Occipital lobe (tissue), 2 donors: ENCODE results near the gene RAI1. TPM values are rescaled to one million over a fixed set of nuclear protein-coding genes. Genes with fewer than 3 reads are reported as not detected.
A peak's percentile ranks its signal among the peaks of the same experiment; 100 is the strongest.

Source experiments
- DNase-seq: peaks from one replicate; lab custom pipeline; 2025; lab: John Stamatoyannopoulos, UW
- total RNA-seq: library from RNA; depleted of rRNA; stranded (reverse); fragments of >200 nt; gene quantifications from one replicate; pipeline ENCODE4 v1.2.3, GENCODE V29; 2014

Gene RAI1
- total RNA-seq, 1 donor from 2014 or later = 14.3 TPM

DNA sequence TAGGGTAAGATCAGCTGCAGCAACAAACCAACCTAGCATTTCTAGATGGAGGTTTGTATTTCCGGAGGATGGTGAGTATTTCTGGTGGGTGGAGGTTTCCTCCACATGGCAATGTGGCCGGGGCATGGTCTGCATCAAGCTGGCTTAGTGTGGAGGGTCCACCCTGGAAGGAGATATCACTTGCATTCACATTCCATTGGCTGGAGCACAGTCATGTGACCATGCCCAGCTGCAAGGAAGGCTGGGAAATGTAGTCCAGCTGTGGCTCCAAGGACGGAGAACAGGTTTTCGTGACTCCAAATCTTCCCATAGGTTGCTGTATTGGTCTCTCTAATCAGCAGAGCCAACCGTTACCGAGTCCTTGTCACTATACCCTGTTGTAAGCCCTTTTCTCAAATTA lies 68.7 kb downstream of the RAI1 start:
- peak; percentile 64 for DNase-seq

DNA sequence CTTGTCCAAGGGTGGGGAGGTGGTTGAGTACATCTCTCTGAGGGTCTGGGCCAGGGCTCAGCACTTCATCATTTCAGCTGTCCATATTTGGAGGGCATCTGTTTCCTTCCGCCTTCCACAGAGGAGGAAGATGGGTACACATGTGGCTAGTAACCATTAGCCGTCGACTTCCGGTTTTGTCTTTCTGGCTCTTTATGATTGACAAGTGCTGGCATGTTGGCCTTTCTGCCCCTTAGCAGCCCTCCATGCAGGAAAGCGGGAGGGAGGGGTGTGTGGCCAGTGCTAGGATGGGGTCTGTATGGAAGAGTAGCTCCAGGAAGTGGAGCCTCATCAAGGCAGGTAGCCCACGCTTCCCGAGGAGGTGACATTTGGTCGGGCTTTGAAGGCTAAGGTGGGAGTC lies 69.6 kb downstream of the RAI1 start:
- no peak for DNase-seq

DNA sequence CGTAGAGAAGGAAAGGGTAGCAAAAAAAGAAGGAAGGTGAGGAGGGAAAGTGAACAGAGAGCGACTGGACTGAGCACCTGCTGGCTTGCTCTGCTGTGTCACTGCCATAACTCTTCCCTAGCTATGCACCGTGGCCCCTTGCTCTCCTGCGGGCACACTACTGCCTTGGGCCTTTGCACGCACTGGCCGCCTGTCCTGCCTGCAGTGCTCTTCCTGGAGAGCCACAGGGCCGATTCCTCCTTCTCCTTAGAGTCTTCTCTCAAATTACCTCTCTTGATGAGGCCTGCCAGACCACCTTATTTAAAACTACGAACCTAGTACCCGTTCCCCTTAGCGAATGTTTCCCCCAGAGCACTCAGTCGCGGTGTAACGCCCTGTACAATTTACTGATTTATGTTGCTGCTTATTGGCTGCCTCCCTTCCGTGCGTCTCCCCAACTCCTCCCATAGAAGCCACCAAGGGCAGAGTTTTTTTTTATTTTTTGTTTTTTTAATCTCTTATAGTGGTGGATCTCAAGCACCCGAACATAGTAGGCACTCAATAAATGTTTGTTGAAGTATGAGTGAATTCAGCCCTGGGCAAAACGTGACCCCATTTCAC lies 70.3 kb downstream of the RAI1 start:
- DNase-seq = no peak

DNA sequence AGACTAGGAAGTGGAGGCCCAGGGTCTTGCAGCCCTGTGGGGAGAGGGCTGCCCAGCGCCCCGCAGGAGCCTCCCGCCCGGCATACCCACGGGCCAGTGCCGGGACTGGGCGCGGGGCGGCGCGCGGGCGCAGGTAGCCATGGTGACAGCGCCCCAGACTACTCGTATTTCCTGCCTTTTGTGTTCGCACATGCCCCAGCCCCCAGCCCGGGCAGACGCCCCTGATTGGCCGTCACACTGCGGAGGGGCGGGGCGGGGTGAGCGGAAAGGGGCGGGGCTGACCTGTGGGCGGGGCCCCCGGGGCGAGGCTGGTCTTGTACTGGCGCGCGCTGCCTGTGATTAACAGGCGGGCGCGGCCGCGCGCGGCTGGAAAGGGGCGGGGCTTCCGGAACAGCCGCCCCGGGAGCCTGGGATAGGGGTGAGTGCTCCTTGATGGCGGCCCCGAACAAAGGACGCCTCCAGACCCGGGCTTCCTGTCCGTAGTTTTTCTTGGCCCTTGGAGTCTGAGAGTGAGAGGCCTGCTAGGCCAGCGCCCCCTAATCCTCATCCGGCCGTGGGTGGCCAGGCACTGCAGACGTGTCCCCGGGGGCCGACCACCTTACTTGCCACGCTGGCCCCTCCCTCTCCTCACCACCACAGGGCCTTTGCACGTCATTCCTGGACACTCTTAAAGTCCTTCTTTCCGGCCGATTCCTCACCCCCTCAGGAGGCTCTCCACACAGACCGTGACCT lies 71.0 kb downstream of the RAI1 start:
- DNase-seq = peak; percentile 95

DNA sequence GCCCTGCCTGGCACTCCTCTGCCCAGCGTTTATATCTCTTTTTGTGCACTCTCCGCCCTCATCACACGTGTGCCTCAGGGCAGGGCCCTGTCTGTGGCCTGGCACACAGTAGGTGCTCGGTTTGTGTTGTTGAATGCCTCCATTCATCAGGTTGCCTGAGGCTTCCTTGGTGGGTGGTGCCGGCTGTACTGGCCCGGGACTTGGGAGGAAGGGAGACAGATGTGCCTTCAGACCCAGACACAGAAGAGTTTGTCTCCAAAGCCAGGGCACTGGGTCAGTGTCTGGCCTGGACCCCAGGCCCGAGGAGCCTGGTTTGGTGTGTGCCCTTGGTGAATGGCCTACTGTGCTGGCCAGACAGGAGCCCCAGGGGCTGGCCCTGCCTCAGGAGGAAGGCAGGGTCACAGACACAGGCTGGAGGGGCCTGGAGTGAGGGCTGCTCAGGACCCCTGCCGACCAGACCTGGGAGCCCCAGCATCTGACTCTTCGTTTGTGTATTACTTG lies 71.6 kb downstream of the RAI1 start:
- no peak for DNase-seq

DNA sequence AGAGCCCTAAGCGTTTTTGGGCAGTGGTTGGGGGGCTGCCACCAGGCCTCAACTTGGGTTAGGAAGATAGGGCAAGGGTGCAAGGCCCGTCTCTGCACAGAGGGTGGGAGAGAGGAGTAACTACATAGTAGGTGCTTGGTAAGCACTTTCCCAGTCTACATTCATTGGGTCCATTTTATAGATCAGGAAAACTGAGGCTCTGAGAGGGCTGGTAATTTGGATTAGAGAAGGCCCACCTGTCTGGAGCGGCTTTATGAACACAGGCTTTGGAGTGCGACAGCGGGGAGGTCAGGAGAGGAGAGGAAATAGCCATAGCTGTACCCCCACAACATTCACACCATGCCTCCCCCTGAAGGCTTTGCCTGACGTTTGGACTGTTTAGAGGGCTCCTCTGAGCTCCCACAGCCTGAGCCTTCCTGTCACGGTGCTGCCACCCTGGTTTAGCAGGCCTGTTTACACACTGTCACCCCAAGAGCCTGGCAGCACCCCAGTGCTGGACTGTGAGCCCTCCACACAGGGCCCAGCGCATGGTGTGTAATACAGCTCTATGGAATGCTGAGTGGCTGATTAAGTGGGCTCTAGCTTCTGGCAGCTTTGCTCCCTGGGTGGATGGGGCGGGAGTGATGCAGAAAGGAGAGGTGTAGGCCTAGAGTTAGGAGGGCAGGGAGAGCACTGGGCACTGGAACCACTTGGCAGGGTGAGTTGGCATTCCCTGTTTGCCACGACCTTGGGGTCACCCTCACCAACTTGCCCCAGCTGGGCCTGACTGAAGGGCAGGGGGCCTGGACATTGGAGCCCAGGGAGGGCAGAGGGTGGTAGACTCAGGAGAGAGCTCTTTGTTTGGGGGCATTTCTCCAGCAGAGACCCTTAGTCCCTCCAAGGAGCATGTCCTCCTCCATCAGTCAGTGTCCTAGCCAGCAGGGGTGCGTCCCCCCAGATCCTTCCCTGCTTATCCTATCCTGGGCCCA lies 73.7 kb downstream of the RAI1 start:
- DNase-seq = no peak

DNA sequence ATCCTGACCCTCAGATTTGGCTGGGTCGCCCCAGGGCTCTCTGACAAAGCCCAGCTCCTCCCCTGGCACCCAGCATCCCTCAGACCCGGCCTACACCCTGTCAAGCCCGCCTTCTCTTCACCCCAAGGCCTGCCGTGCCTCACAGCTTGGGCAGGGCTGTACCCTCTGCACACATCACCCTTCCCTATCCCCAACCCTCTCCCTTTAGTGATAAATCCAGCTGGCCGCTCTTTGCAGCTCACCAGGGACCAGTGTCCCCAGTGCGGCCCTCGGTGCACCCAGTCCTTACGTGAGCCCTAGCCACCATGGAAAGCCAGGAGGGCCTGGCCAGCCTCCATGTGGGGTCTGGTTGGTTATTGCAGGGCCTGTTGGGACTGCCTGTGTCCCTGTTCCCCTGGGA lies 74.5 kb downstream of the RAI1 start:
- DNase-seq = no peak

DNA sequence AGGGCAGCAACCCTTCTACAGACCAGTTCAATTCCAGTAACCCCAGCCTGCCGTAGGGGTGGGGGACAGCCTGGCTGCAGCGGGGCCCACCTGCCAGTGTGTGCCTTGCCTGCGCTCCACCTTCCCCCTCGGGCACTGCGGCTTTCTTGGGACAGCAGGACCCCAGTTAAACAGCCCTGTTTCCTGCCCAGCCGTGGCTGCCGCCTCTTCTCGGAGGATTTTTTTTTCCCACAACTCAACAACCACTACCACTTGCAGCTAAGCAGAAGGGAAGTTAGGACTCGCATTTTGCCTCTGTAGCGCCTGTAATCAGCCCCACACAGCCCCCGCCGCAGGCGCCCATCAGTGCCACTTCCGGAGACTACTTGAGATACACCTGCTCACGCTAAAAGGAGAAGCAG lies 76.1 kb downstream of the RAI1 start:
- DNase-seq = no peak

DNA sequence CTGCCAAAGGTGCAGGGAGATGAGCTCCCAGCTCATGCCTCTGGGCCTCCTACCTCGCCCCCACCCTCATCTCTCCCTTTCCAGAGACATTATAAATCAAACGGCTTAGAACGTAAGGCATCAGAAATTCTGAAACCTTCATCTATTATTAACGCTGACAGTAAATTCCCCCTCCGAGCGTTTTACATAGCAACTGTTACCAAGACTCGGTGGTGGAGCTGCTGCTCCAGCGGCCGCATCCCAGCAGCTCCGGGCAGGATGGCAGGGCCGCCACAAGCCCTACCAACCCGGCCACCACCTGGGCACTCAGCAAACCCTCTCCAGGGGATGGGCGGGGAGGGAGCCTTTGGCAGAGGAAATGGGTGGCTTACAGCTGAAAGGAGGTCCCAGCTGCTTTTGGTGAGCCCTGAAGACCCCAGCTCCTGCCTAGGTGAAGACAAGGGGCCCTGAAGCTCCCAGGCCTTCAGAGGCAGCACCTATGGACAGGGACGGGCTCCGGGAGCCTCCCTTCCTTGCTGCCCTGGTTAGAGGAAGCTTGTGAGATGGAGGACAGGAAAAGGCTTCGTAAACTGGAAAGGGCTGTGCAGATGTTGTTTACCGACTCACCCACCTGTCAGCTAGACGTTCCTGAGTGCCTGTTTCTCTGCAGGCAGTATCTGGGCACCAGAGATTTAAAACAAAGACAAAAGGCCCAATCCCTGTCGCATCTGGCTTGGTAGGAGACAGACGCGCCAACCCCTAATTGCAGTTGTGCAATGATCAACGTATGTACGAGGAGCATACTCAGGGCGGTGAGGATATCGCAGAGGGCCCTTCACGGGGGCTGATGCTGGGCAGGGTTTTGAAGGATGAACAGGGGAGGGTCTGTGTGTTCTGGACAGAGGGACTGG lies 76.9 kb downstream of the RAI1 start:
- DNase-seq = no peak

DNA sequence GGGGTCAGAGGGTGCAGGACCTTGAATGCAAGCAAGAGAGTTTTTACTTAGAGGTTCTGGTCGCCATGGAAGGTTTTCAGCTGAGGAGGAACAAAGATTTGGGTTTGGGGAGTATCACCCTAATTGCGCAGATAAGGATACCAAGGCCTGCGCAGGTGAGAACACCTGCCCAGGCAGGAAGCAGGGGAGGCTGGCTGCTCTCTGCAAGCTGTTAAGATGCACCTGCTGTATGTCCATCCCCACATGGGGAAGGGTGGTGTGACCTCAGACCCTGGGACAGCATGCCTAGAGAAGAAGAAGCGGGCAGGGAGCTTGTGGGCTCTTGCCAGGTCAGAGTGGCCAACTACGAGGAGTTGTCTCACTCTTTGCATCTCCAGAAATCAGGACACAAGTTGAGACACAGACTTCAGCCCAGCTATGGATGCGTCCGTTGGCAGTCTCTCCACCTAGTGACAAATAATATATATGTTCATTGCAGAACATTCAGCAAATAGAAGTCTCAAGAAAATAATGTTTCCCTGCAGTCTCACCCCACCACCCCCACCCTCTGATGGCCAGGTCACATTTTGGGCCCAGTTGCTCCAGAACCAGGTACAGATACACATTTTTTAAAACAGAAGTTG lies 77.8 kb downstream of the RAI1 start:
- no peak for DNase-seq

DNA sequence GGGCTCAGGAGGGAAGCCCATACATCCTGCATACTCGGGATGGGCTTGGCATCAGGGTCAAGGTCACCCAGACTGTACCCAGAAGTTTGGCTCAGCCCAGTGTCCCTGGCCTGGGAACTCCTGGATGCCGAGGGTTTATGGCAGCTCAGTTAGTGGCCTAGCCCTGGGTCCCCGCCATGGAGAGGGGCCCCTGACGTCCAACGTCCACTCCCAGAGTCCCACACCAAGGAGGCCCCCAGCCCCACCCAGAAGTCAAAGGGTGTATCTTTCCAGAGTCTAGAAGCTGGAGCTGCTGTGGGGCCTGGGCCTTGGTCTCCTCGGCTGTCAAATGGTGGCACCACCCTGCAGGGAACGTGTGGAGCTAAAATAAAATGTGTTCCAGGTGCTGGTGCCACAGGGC lies 79.1 kb downstream of the RAI1 start:
- no peak for DNase-seq

DNA sequence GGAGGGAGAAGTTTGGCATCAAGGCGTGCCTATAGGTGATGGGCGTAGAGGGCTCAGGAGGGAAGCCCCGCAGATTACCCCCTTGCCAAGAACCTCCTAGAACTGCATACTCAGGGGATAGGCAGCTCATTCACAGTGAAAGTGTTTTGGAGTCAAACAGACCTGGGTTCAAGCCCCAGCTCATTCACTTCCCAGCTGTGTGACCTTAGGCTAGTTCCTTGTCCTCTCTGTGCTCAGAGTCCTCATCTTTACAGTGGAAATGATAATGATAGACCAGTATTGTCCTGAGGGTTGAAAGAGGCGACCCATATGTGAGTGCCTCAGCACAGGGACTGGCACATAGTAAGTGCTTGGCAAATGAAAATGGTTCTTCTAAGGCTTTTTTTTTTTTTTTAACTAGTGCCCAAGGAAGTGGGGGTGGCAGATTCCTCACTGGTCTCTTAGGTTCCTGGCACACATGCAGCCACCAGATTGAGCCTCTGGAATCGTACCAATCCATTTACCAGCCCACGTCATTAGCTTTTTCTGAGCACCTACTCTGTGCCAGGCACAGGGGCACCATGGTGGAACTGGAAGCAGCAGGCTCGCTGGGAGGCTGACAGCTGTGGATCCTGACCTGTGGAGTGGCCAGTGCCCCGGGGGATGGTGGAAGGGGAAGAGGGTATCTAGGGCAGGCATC lies 79.8 kb downstream of the RAI1 start:
- no peak for DNase-seq

DNA sequence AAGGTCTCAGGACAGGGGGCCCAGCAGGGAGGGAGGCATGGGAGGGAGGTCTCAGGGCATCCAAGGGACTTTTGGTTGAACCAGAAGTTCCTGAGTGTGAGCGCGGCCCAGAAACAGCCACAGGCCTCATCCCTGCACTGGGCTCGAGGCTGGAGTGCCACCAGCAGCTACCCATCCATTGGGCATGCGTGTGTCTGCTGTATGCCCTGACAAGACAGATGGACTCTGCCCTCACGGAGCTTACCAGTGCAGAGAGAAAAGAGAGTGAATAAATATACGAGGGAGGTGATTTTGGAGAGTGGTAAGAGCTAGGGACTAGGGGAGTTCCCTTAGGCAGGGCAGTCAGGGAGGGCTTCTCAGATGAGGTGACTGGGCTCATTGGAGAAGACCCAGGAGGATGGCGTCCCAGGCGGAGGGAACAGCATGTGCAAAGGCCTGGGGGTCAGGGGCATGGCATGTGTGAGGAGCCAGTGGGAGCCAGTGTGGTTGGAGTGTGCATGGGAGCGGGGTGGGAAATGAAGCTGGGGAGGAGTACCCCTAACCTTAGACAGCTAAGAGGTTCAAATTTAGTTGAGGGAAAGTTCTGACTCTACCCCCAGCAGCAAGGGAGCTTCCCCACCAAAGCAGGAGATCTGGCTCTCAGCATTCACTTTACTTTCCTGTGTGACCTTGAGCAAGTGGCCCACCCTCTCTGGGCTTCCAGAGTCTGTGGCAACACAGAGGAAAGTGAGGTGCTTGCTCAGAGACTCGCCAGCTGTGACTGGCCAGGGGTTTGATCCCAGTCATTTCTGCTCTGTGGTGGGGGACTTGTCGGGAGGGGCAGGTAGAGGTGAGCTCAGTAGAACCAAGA lies 80.9 kb downstream of the RAI1 start:
- no peak for DNase-seq

DNA sequence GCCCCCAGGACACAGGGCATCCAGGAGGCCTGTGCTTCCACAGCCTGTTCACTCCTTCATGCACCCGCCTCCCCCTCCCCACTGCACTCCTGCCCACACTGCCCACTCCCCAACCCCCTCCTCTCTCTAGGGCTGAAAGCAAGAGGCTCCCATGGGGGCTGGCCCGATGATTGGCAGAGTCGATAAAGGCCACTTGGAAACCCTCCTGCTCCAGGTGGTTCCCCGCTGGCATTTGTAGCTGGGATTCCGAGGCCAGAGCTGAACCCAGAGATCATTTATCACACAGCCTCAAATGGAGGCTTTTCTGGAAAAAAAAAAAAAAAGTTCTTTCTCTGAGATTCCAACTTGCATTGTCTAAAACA lies 81.5 kb downstream of the RAI1 start:
- no peak for DNase-seq

DNA sequence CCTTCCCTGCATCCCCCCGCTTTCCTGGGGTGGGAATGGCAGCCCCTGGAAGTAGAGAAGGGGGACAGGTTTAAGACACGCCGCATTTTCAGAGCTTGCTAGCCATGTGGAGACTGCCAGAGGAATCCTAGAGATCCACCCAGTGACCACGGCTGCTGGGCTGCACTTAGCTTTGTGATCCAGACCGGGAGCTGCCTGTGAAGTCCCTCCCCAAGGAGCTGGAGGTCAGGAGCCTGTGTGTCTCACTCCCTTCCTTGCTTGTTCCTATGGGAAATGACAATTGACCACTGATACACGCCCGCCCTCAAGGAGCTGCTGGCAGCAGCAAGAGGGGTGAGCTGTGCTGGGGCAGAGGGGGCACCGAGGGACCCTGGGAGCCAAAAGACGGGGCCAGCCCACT lies 81.9 kb downstream of the RAI1 start:
- DNase-seq = no peak

DNA sequence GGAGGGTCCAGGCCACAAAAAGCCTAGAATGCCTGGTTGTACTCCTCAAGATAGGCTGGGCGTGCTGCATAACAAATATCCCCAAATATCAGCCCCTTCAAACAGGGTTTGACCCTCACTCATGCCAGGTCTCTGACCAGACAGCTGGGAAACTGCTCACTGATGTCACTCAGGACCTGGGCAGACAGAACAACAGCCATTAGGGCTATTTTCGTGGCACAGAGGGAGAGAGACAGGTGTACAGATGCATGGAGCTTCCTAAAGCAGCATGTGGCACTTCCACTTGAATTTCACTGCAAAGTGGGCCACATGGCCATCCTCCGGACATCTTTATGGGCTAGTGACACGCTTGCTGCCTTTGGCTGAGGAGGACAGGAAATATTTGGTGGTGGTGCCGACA lies 82.5 kb downstream of the RAI1 start:
- DNase-seq = no peak

DNA sequence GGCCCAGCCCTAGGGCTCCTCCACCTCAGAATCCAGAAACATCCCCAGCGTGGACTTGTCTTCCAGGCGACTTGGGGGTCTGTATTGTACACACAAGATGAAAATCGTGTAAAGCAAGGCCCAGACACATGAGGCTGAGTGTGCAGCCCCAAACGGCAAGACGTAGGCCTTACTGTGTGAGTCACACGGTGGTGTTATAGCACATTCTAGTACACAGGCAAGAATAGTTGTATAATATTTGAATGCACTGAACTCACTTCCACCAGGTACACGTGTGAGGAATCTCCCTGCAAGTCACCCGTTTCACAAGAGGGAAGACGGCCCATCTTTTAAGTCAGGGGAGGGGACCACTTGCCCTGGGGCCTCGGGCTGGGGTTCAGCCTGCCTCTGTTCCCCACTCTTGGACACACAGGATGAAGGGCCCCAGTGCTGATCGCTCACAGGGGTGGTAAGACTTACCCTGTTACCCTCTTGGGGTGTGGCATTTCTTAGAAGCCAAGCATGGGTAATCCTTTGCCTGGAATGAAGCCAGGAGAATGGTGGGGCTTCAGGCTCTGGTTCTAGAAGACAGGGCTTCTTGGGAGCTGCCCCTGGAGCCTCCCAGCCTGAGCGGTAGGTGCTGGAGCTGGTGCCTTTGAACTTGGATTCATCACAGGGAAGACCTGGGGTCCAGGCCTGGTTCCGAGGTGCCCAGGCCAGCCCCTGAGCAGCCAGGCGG lies 84.3 kb downstream of the RAI1 start:
- peak; percentile 29 for DNase-seq

DNA sequence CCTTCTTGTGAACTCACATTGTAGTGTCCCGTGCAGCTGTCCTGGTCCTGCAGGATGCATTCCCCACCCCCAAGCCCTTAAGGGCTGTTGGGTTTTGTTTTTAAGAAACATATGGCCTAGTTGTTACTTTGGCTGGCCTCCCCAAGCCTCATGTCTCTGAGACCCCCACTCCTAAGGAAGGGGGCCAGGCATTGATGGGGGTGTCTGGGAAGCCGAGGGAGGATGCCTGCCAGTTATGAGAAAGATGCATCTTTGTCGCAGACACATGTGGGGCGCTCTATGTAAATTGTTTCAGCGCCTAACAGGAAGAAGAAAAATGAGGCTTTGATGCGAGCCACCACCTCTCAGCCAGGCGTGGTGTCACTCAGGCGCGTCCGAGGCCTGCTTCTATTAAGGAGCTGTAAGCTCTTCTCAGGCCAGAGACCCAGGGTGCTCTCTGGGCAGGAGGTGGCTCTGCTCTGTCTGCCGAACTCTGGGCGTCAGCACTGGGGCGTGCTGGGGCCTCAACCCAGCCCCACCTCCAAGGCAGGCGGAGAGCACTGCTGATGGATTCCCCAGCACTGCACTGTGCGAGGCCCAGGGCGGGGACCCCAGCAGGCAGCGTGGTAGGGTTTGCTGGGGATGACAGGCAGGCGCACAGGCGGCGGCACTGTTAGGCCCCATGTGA lies 85.0 kb downstream of the RAI1 start:
- DNase-seq = no peak
